HepG2 (cell line): Measurements from ENCODE around the gene SLC22A23. TPM values are rescaled to one million over a fixed set of nuclear protein-coding genes. Genes with fewer than 3 reads are reported as not detected.
A peak's percentile ranks its signal among the peaks of the same experiment; 100 is the strongest.

Source experiments
- CC2D1A ChIP-seq: sonication (generic); formaldehyde crosslinking; IDR thresholded peaks from 2 replicates; pipeline ENCODE4 v1.8.1; 2023; ENCODE audit warnings: mild to moderate bottlenecking, missing genetic modification reagents
- RAD21 ChIP-seq: fragments of 450-650 bp; formaldehyde crosslinking; IDR thresholded peaks from 2 replicates; pipeline ENCODE4 v1.5.0; 2020; ENCODE audit warnings: mild to moderate bottlenecking
- ZNF207 ChIP-seq: fragments of 450-650 bp; IDR thresholded peaks from 2 replicates; pipeline ENCODE4 v1.6.1; 2016; ENCODE audit warnings: antibody characterized with exemption, borderline replicate concordance
- ZNF350 ChIP-seq: sonication (generic); formaldehyde crosslinking; IDR thresholded peaks from 2 replicates; pipeline ENCODE4 v1.4.0; 2020; ENCODE audit warnings: mild to moderate bottlenecking, low read depth, missing genetic modification reagents, borderline replicate concordance
- ZNF564 ChIP-seq: sonication (generic); formaldehyde crosslinking; IDR thresholded peaks from 2 replicates; pipeline ENCODE4 v1.8.1; 2023; ENCODE audit warnings: mild to moderate bottlenecking, missing genetic modification reagents
- ZSCAN22 ChIP-seq: sonication (generic); formaldehyde crosslinking; IDR thresholded peaks from 2 replicates; pipeline ENCODE4 v1.4.0; 2020; ENCODE audit warnings: mild to moderate bottlenecking, missing genetic modification reagents
- polyA plus RNA-seq, 8 experiments: library from polyadenylated mRNA; depleted of rRNA in 3 of 8; stranded (reverse) in 7 of 8; unstranded in 1 of 8; fragments of >200 nt; fragmentation: Illumina TruSeq in 4 of 8; extraction: Trizol in 4 of 8; gene quantifications; 2 replicates each; pipeline versions ENCODE4 v1.2.1 to v1.2.3, GENCODE V29; 2011 to 2016; ENCODE audit warnings: low read depth in 4 of 8, missing spikeins in 1 of 8, mixed read lengths in 1 of 8; ENCODE audit not compliant: insufficient read depth in 1 of 8
- total RNA-seq, 5 experiments: library from RNA; depleted of rRNA; stranded (reverse); fragments of >200 nt; fragmentation: Illumina TruSeq; extraction: Trizol; gene quantifications; 2 replicates each; pipeline ENCODE4 v1.2.3, GENCODE V29; 2016; ENCODE audit warnings: low read depth in 1 of 5
- TF ChIP-seq, protein P1 (sequence below): sonication (generic); formaldehyde crosslinking; IDR thresholded peaks from 2 replicates; pipeline ENCODE4 v1.4.0; 2020; ENCODE audit warnings: mild to moderate bottlenecking, missing genetic modification reagents, borderline replicate concordance
- TF ChIP-seq, protein P2 (sequence below): sonication (generic); formaldehyde crosslinking; conservative IDR thresholded peaks from 2 replicates; pipeline ENCODE4 v1.5.0; 2020; ENCODE audit warnings: missing genetic modification reagents
- TF ChIP-seq, protein P3 (sequence below): sonication (generic); formaldehyde crosslinking; IDR thresholded peaks from 2 replicates; pipeline ENCODE4 v1.8.0; 2022; ENCODE audit warnings: mild to moderate bottlenecking, missing genetic modification reagents, moderate library complexity
- TF ChIP-seq, protein P4 (sequence below): IDR thresholded peaks from 2 replicates; pipeline ENCODE4 v1.6.1; 2016; ENCODE audit warnings: missing compliant biosample characterization, missing genetic modification reagents, borderline replicate concordance
- TF ChIP-seq, protein P5 (sequence below): sonication (generic); formaldehyde crosslinking; IDR thresholded peaks from 2 replicates; pipeline ENCODE4 v1.4.0; 2020; ENCODE audit warnings: mild to moderate bottlenecking, low read depth, missing genetic modification reagents
- TF ChIP-seq, protein P6 (sequence below): sonication (generic); IDR thresholded peaks from 2 replicates; pipeline ENCODE4 v1.6.1; 2016; ENCODE audit warnings: low read depth, borderline replicate concordance
- TF ChIP-seq, protein P7 (sequence below): sonication (generic); formaldehyde crosslinking; IDR thresholded peaks from 2 replicates; pipeline ENCODE4 v1.4.0; 2020; ENCODE audit warnings: mild to moderate bottlenecking, missing genetic modification reagents

The SLC22A23 gene
- total and polyA plus RNA-seq, 2 of the 13 experiments (the other 11 are each of a cell fraction or from before 2014, with no cell fraction given): 11.8 to 17.5 TPM

DNA sequence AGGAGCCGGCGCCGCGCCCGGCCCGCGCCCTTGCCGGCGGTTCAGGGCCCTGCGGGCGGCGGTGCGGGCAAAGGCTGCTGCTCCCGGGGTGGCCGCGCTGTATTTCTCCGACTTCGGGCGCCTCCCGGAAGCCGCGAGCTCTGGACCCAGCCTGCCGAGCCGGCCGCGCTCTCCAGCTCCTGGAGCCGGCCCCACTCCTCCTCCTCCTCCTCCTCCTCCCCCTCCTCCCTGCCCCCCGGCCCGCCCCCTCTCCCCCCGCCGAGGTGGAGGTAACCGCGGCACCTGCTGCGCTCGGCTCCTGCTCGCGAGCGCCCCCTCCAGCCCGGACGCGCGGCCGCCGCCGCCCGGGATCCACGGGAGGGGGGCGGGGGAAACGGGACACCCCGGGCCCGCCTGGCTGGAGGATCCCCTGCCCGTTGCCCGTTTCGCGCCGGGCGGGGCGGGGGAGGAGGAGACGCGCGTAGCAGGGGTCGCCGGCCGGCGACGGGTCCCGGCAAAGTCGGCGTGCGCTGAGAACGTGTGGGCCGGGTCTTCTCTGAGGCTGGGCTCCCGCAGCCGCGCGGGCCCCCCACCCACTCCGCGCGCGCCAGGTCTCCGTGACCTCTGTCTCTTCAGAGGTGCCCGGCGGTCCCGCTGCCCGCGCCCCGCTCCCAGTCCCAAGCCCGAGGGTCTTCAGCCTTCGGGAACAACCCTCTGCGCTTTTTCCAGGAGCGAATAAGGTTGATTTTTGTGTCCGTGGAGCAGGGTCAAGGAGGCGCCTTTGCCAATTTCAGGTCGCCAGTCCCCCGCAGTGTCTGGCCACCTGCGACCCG, at the start of gene SLC22A23 (continued):
- TF ChIP-seq ZNF207 (no peak), RAD21 (peak; percentile 80), ZSCAN22 (CRISPR knock-in tag) (no peak), ZNF350 (CRISPR knock-in tag) (0 out of 2 replicates have a peak, but pooled peaks have one; percentile 10), ZNF564 (CRISPR knock-in tag) (peak; percentile 74; the same call in 1 of the 2 replicates), CC2D1A (CRISPR knock-in tag) (no peak)
- TF ChIP-seq, protein P1, sequence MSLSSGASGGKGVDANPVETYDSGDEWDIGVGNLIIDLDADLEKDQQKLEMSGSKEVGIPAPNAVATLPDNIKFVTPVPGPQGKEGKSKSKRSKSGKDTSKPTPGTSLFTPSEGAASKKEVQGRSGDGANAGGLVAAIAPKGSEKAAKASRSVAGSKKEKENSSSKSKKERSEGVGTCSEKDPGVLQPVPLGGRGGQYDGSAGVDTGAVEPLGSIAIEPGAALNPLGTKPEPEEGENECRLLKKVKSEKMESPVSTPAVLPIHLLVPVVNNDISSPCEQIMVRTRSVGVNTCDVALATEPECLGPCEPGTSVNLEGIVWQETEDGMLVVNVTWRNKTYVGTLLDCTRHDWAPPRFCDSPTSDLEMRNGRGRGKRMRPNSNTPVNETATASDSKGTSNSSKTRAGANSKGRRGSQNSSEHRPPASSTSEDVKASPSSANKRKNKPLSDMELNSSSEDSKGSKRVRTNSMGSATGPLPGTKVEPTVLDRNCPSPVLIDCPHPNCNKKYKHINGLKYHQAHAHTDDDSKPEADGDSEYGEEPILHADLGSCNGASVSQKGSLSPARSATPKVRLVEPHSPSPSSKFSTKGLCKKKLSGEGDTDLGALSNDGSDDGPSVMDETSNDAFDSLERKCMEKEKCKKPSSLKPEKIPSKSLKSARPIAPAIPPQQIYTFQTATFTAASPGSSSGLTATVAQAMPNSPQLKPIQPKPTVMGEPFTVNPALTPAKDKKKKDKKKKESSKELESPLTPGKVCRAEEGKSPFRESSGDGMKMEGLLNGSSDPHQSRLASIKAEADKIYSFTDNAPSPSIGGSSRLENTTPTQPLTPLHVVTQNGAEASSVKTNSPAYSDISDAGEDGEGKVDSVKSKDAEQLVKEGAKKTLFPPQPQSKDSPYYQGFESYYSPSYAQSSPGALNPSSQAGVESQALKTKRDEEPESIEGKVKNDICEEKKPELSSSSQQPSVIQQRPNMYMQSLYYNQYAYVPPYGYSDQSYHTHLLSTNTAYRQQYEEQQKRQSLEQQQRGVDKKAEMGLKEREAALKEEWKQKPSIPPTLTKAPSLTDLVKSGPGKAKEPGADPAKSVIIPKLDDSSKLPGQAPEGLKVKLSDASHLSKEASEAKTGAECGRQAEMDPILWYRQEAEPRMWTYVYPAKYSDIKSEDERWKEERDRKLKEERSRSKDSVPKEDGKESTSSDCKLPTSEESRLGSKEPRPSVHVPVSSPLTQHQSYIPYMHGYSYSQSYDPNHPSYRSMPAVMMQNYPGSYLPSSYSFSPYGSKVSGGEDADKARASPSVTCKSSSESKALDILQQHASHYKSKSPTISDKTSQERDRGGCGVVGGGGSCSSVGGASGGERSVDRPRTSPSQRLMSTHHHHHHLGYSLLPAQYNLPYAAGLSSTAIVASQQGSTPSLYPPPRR (CRISPR knock-in tag): peak; percentile 24; the same call in 1 of the 2 replicates
- TF ChIP-seq, protein P2, sequence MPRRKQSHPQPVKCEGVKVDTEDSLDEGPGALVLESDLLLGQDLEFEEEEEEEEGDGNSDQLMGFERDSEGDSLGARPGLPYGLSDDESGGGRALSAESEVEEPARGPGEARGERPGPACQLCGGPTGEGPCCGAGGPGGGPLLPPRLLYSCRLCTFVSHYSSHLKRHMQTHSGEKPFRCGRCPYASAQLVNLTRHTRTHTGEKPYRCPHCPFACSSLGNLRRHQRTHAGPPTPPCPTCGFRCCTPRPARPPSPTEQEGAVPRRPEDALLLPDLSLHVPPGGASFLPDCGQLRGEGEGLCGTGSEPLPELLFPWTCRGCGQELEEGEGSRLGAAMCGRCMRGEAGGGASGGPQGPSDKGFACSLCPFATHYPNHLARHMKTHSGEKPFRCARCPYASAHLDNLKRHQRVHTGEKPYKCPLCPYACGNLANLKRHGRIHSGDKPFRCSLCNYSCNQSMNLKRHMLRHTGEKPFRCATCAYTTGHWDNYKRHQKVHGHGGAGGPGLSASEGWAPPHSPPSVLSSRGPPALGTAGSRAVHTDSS: 0 out of 2 replicates have a peak, but pooled peaks have one; percentile 4
- TF ChIP-seq, protein P3, sequence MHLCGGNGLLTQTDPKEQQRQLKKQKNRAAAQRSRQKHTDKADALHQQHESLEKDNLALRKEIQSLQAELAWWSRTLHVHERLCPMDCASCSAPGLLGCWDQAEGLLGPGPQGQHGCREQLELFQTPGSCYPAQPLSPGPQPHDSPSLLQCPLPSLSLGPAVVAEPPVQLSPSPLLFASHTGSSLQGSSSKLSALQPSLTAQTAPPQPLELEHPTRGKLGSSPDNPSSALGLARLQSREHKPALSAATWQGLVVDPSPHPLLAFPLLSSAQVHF (CRISPR knock-in tag): no peak
- TF ChIP-seq, protein P4, sequence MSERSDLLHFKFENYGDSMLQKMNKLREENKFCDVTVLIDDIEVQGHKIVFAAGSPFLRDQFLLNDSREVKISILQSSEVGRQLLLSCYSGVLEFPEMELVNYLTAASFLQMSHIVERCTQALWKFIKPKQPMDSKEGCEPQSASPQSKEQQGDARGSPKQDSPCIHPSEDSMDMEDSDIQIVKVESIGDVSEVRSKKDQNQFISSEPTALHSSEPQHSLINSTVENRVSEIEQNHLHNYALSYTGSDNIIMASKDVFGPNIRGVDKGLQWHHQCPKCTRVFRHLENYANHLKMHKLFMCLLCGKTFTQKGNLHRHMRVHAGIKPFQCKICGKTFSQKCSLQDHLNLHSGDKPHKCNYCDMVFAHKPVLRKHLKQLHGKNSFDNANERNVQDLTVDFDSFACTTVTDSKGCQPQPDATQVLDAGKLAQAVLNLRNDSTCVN (CRISPR knock-in tag): no peak
- TF ChIP-seq, protein P5, sequence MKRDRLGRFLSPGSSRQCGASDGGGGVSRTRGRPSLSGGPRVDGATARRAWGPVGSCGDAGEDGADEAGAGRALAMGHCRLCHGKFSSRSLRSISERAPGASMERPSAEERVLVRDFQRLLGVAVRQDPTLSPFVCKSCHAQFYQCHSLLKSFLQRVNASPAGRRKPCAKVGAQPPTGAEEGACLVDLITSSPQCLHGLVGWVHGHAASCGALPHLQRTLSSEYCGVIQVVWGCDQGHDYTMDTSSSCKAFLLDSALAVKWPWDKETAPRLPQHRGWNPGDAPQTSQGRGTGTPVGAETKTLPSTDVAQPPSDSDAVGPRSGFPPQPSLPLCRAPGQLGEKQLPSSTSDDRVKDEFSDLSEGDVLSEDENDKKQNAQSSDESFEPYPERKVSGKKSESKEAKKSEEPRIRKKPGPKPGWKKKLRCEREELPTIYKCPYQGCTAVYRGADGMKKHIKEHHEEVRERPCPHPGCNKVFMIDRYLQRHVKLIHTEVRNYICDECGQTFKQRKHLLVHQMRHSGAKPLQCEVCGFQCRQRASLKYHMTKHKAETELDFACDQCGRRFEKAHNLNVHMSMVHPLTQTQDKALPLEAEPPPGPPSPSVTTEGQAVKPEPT (CRISPR knock-in tag): no peak
- TF ChIP-seq, protein P6, sequence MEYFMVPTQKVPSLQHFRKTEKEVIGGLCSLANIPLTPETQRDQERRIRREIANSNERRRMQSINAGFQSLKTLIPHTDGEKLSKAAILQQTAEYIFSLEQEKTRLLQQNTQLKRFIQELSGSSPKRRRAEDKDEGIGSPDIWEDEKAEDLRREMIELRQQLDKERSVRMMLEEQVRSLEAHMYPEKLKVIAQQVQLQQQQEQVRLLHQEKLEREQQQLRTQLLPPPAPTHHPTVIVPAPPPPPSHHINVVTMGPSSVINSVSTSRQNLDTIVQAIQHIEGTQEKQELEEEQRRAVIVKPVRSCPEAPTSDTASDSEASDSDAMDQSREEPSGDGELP: peak; percentile 30; the same call in 1 of the 2 replicates
- TF ChIP-seq, protein P7, sequence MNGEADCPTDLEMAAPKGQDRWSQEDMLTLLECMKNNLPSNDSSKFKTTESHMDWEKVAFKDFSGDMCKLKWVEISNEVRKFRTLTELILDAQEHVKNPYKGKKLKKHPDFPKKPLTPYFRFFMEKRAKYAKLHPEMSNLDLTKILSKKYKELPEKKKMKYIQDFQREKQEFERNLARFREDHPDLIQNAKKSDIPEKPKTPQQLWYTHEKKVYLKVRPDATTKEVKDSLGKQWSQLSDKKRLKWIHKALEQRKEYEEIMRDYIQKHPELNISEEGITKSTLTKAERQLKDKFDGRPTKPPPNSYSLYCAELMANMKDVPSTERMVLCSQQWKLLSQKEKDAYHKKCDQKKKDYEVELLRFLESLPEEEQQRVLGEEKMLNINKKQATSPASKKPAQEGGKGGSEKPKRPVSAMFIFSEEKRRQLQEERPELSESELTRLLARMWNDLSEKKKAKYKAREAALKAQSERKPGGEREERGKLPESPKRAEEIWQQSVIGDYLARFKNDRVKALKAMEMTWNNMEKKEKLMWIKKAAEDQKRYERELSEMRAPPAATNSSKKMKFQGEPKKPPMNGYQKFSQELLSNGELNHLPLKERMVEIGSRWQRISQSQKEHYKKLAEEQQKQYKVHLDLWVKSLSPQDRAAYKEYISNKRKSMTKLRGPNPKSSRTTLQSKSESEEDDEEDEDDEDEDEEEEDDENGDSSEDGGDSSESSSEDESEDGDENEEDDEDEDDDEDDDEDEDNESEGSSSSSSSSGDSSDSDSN: 0 out of 2 replicates have a peak, but pooled peaks have one; percentile 40
